WI38 (cell line): ENCODE measurements around the gene PTRH2.

Experiments
- H3K4me3 ChIP-seq: 2 replicates; pipeline ENCODE4 v1.5.1; 2011; ENCODE audit warnings: low read depth, mild to moderate bottlenecking, control low read depth, low read length
- CTCF ChIP-seq: IDR thresholded peaks from 2 replicates; pipeline ENCODE4 v1.5.1; 2012; ENCODE audit warnings: low read depth, mild to moderate bottlenecking, control low read depth, low read length

PTRH2 gene

GRCh38 chr17:59733697-59734096 lies 26.5 kb upstream of the PTRH2 start:
- no peak for TF ChIP-seq CTCF
- H3K4me3 ChIP-seq = no peak overlapping the region

- H3K4me3 ChIP-seq = no peak overlapping the region
- no peak for TF ChIP-seq CTCF
These were observed 23.1 kb upstream of the PTRH2 start for GRCh38 chr17:59730268-59730834.

GRCh38 chr17:59727817-59728533 lies 20.7 kb upstream of the PTRH2 start:
- no peak for TF ChIP-seq CTCF
- H3K4me3 ChIP-seq = no peak overlapping the region

- H3K4me3 ChIP-seq = no peak overlapping the region
- TF ChIP-seq CTCF = no peak
These were observed 18.5 kb upstream of the PTRH2 start for GRCh38 chr17:59725691-59726090.

GRCh38 chr17:59723607-59724006 lies 16.4 kb upstream of the PTRH2 start:
- no peak for TF ChIP-seq CTCF
- no peak overlapping the region for H3K4me3 ChIP-seq

GRCh38 chr17:59723041-59723440 lies 15.8 kb upstream of the PTRH2 start:
- H3K4me3 ChIP-seq = no peak overlapping the region

More at GRCh38 chr17:59723041-59723440, 15.8 kb upstream of the PTRH2 start:
- no peak for TF ChIP-seq CTCF
